ENCODE results near the gene DPCD.

DPCD gene

GRCh38 chr10:101562231-101562630 is 25.9 kb upstream of the DPCD start:
- H3K36me3 Mint-ChIP-seq (ENCODE audit: insufficient read depth) = peaks cover 10% of the 10 kb centered on the region
- no peaks in the 10 kb centered on the region for H3K9me3 Mint-ChIP-seq
- H3K27ac Mint-ChIP-seq = peak overlapping the region in 1 of 2 donors; percentile 46
- DNase-seq (no peak), ATAC-seq (replicated peaks) (no peak)
- peaks cover 20% of the 10 kb centered on the region in 2 donors for H3K4me1 Mint-ChIP-seq (ENCODE audit: low read depth in 2 of 2)
- peaks cover 34 to 54% of the 10 kb centered on the region in 2 donors for H3K27me3 Mint-ChIP-seq
- H3K4me3 Mint-ChIP-seq = no peak overlapping the region

DNA sequence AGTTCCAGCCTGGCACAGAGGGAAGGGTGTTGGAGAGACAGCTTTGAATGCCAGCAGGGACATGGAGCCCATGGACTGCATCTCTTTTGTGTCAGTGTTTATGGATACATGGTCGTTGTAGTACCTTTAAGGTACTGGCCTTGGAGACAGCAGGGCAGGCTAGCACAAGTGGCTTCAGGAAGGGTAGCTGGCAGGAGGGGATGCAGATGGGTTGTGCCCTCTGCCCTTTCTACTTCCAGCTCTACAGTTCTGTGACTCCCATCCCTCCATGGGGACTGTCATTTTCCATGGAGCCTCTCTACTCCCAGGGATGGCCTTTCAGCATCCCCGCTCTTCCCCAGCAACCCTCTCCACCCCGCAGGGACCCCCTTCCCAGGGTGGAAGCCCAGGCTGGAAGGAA is 25.1 kb upstream of the DPCD start:
- Mint-ChIP-seq H3K27ac (no peak overlapping the region), H3K4me1 (ENCODE audit: low read depth in 2 of 2) (peaks cover 14 to 16% of the 10 kb centered on the region in 2 donors), H3K36me3 (ENCODE audit: insufficient read depth) (peaks cover 7% of the 10 kb centered on the region), H3K4me3 (no peak overlapping the region), H3K9me3 (no peaks in the 10 kb centered on the region), H3K27me3 (peaks cover 42 to 62% of the 10 kb centered on the region in 2 donors)
- DNase-seq (no peak), ATAC-seq (replicated peaks) (no peak)

- Mint-ChIP-seq H3K9me3 (no peaks in the 10 kb centered on the region), H3K36me3 (ENCODE audit: insufficient read depth) (peaks cover 7% of the 10 kb centered on the region), H3K4me1 (ENCODE audit: low read depth in 2 of 2) (peaks cover 10% of the 10 kb centered on the region in 2 donors), H3K4me3 (no peak overlapping the region), H3K27ac (no peak overlapping the region), H3K27me3 (peaks cover 48 to 67% of the 10 kb centered on the region in 2 donors)
- no peak for DNase-seq
- no peak for ATAC-seq (replicated peaks)
Observed at GRCh38 chr10:101563497-101564040, 24.6 kb upstream of the DPCD start.

DNA sequence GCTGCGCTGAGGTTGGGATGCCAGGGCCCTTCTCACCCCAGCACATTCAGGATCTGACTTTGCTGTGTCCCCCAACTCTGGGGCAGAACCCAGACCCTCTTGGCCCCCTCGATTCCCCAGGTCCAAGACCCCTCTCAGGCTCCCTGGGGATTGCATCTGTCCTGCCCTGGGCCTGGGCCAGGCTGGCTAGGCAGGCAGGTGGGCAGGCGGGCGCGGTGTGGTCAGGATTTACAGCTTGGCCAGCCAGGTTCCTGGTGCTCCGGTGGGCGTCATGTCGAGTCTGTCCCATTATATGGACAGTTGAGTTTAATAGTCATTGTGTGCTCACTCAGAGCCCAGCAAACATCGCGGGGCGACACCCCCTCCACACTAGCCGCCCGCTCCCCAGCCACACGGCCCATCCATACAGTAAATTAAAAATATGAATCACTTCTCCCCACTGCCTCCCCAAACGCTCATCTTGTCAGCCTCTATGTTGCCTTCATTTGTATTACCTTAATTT is 23.6 kb upstream of the DPCD start:
- H3K4me1 Mint-ChIP-seq (ENCODE audit: low read depth in 2 of 2) = peaks cover 5 to 8% of the 10 kb centered on the region in 2 donors
- no peak overlapping the region for H3K27ac Mint-ChIP-seq
- H3K9me3 Mint-ChIP-seq = no peaks in the 10 kb centered on the region
- no peak for ATAC-seq (replicated peaks)
- peaks cover 5% of the 10 kb centered on the region for H3K36me3 Mint-ChIP-seq (ENCODE audit: insufficient read depth)
- no peak for DNase-seq
- H3K27me3 Mint-ChIP-seq = peaks cover 55 to 77% of the 10 kb centered on the region in 2 donors
- no peak overlapping the region for H3K4me3 Mint-ChIP-seq

- peaks cover 2% of the 10 kb centered on the region for H3K36me3 Mint-ChIP-seq (ENCODE audit: insufficient read depth)
- DNase-seq (no peak), ATAC-seq (replicated peaks) (no peak)
- no peaks in the 10 kb centered on the region for H3K9me3 Mint-ChIP-seq
- no peak overlapping the region for H3K4me3 Mint-ChIP-seq
- H3K27me3 Mint-ChIP-seq = peaks cover 61 to 83% of the 10 kb centered on the region in 2 donors
- H3K4me1 Mint-ChIP-seq (ENCODE audit: low read depth in 2 of 2) = peaks cover 6 to 14% of the 10 kb centered on the region in 2 donors
- no peak overlapping the region for H3K27ac Mint-ChIP-seq
Observed at GRCh38 chr10:101565370-101565900, 22.7 kb upstream of the DPCD start.

DNA sequence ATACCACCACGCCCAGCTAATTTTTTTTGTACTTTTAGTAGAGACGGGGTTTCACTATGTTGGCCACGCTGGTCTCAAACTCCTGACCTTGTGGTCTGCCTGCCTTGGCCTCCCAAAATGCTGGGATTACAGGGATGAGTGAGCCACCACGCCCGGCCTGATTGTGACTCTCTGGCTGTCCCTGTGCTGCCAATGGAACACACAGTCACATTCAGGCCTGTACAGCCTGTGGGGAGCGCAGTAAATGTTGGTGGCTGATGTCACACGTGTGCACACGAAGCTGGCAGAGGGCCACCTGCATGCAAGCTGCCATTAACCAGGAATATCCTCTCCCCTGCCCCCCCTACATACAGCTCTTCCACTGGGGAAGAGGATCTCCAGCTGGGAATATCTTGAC is 22.2 kb upstream of the DPCD start:
- ATAC-seq (replicated peaks) (no peak), DNase-seq (no peak)
- H3K36me3 Mint-ChIP-seq (ENCODE audit: insufficient read depth) = no peaks in the 10 kb centered on the region
- peaks cover 9 to 17% of the 10 kb centered on the region in 2 donors for H3K4me1 Mint-ChIP-seq (ENCODE audit: low read depth in 2 of 2)
- H3K9me3 Mint-ChIP-seq = no peaks in the 10 kb centered on the region
- H3K4me3 Mint-ChIP-seq = no peak overlapping the region
- peaks cover 61 to 83% of the 10 kb centered on the region in 2 donors for H3K27me3 Mint-ChIP-seq
- no peak overlapping the region for H3K27ac Mint-ChIP-seq

- no peak for ATAC-seq (replicated peaks)
- Mint-ChIP-seq H3K36me3 (ENCODE audit: insufficient read depth) (no peaks in the 10 kb centered on the region), H3K4me1 (ENCODE audit: low read depth in 2 of 2) (peaks cover 9 to 17% of the 10 kb centered on the region in 2 donors), H3K27me3 (peaks cover 61 to 83% of the 10 kb centered on the region in 2 donors), H3K9me3 (no peaks in the 10 kb centered on the region), H3K27ac (no peak overlapping the region), H3K4me3 (no peak overlapping the region)
- no peak for DNase-seq
Observed at GRCh38 chr10:101566333-101567164, 21.6 kb upstream of the DPCD start.

DNA sequence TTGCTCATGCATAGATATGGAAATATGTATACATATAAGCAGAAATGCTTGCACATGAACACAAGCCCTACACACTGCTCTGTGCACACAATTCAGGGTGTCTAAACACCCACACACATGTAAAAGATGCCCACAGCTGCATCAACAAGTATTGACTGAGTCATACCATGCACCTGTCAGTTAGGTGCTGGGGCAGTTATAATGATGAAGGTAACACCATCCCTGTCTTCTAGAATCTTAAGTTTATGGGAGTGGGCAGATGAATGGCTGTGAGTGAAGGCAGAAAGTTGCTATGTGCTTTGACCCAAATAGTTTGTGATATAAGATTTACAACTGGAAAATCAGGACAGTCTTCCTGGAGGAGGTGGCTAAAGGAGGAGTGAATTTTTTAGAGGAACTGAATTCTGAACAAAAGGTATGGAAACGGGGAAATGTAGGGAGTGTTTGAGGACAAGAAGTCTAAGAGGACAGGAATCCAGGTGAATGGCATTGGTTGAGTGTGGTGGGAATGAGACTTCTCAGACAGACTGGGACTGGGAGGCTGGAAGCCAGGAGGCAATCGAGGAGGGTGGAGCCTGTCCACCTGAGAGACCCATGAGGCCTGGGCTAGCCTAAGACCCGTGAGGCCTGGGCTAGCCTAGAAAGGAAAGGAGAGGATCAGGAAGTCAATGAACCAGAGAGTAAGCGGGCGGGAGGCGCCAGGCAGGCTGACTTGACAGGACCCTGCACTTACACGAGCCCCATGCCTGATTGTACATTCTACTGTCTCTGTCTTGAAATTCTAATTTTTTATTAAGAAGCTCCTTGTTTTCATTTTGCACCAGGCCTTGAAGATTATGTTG is 20.7 kb upstream of the DPCD start:
- Mint-ChIP-seq H3K4me3 (no peak overlapping the region), H3K36me3 (ENCODE audit: insufficient read depth) (no peaks in the 10 kb centered on the region), H3K27ac (no peak overlapping the region), H3K9me3 (no peaks in the 10 kb centered on the region), H3K27me3 (peaks cover 61 to 78% of the 10 kb centered on the region in 2 donors), H3K4me1 (ENCODE audit: low read depth in 2 of 2) (peaks cover 9 to 17% of the 10 kb centered on the region in 2 donors)
- no peak for DNase-seq
- no peak for ATAC-seq (replicated peaks)

GRCh38 chr10:101568054-101568745 is 19.9 kb upstream of the DPCD start:
- H3K9me3 Mint-ChIP-seq = no peaks in the 10 kb centered on the region
- peak overlapping the region; percentile 74 to 77 for H3K4me3 Mint-ChIP-seq
- H3K27ac Mint-ChIP-seq = no peak overlapping the region
- DNase-seq (no peak), ATAC-seq (replicated peaks) (no peak)
- H3K27me3 Mint-ChIP-seq = peaks cover 61 to 70% of the 10 kb centered on the region in 2 donors
- H3K4me1 Mint-ChIP-seq (ENCODE audit: low read depth in 2 of 2) = peaks cover 9 to 17% of the 10 kb centered on the region in 2 donors
- H3K36me3 Mint-ChIP-seq (ENCODE audit: insufficient read depth) = no peaks in the 10 kb centered on the region

DNA sequence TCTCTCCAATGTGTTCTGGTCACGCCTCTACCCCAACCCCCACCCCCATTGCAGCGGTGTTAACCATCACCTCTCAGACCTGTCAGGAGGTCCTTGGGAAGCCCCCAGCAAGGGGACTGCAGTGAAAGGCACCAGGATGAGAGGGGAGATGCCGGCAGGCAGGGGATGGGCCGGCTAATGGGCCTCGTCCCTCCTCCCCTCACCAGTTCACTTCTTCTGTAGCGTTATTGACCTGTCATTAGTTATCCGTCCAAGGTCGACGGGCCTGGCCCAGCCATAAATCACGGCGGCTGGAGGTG is 18.8 kb upstream of the DPCD start:
- no peak overlapping the region for H3K27ac Mint-ChIP-seq
- H3K4me3 Mint-ChIP-seq = peak overlapping the region; percentile 74 to 77
- peaks cover 9 to 17% of the 10 kb centered on the region in 2 donors for H3K4me1 Mint-ChIP-seq (ENCODE audit: low read depth in 2 of 2)
- peaks cover 50 to 59% of the 10 kb centered on the region in 2 donors for H3K27me3 Mint-ChIP-seq
- H3K36me3 Mint-ChIP-seq (ENCODE audit: insufficient read depth) = no peaks in the 10 kb centered on the region
- no peaks in the 10 kb centered on the region for H3K9me3 Mint-ChIP-seq
- ATAC-seq (replicated peaks) (no peak), DNase-seq (no peak)

DNA sequence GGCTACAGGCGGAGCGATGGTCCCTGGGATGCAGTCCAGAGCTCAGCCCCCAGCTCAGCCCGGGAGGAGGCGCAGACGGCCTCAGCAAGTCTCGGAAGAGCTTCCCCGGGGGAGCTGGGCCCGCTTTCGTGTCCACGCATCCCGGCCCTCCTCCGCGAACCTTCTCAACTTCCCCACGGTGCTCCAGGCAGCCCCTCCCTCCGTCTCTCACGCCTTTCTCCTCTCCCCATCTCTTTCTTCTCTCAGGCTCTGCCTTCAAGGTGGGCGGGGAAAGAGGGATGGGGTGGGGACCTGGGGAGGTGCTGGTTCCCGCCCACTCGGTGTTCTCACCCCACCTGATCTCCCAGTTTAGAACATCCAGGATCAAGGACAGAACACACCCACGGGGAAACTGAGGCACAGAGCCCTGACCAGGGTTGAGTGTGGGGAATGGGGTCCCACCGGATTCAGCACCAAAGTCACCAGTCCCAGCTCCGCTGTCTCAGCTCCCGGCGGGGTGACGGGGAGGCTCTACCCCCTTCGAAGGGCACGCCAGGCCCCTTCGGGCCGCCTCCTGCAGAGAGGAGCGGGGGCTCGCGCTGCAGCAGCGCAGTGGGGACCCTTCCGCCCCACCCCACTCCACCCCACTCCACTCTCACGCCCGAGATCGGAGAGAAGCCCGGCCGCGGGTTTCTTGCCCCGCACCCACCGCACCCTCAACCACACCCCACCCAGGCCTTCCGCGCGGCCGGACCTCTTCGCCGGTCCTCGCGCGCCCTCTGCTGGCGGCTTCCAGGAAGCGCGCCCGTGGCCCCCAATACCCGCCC is 18.3 kb upstream of the DPCD start:
- peak; percentile 90 for ATAC-seq (replicated peaks)
- Mint-ChIP-seq H3K4me1 (ENCODE audit: low read depth in 2 of 2) (peaks cover 9 to 17% of the 10 kb centered on the region in 2 donors), H3K27ac (peak overlapping the region in 1 of 2 donors; percentile 41), H3K4me3 (peak overlapping the region; percentile 74 to 77), H3K36me3 (ENCODE audit: insufficient read depth) (no peaks in the 10 kb centered on the region), H3K27me3 (peaks cover 48 to 53% of the 10 kb centered on the region in 2 donors), H3K9me3 (no peaks in the 10 kb centered on the region)
- peak; percentile 77 to 82 (median 80) for DNase-seq
